Ascending aorta (tissue), 2 donors: ENCODE results near the gene VSIR. TPM values are rescaled to one million over a fixed set of nuclear protein-coding genes. Genes with fewer than 3 reads are reported as not detected.

Source experiments
- DNase-seq, 2 donors: peaks; one replicate each; pipeline ENCODE4 v3.0.0-alpha.2; 2019; ENCODE audit warnings: low spot score in 2 of 2
- H3K27ac ChIP-seq, 2 donors: fragments of 200-600 bp; sonication (generic); one replicate each; pipeline ENCODE4 v1.5.1; 2016 to 2017; ENCODE audit warnings: mild to moderate bottlenecking in 1 of 2
- H3K27me3 ChIP-seq: fragments of 200-600 bp; sonication (generic); one replicate; pipeline ENCODE4 v1.5.1; 2017
- H3K36me3 ChIP-seq, 2 donors: fragments of 200-600 bp; sonication (generic); one replicate each; pipeline ENCODE4 v1.5.1; 2016
- H3K4me1 ChIP-seq, 2 donors: fragments of 200-600 bp; sonication (generic); one replicate each; pipeline ENCODE4 v1.5.1; 2016 to 2017; ENCODE audit warnings: mild to moderate bottlenecking in 1 of 2
- H3K4me3 ChIP-seq, 2 donors: fragments of 200-600 bp; sonication (generic); one replicate each; pipeline ENCODE4 v1.5.1; 2016 to 2017; ENCODE audit warnings: mild to moderate bottlenecking in 1 of 2
- H3K9me3 ChIP-seq, 2 donors: fragments of 200-600 bp; sonication (generic); one replicate each; pipeline ENCODE4 v1.5.1; 2016
- CTCF ChIP-seq, 3 experiments: fragments of 200-600 bp in 2 of 3; fragments of 450-650 bp in 1 of 3; sonication (generic) in 2 of 3; IDR thresholded peaks; one replicate each; pipeline ENCODE4 v1.5.1; 2016 to 2019; ENCODE audit warnings: antibody characterized with exemption in 3 of 3, mild to moderate bottlenecking in 1 of 3, moderate library complexity in 1 of 3
- intact Hi-C: fragments of 100-400 bp; cut with DNase I; formaldehyde crosslinking; loops from one replicate; pipeline ENCODE4 v1.15.1; 2023
- total RNA-seq: library from RNA; depleted of rRNA; stranded (reverse); fragments of >200 nt; gene quantifications from one replicate; pipeline ENCODE4 v1.1.0, GENCODE V29; 2016

VSIR gene
- total RNA-seq, 1 donor from 2014 or later, result 193 TPM

GRCh38 chr10:71734797-71735196, 38.5 kb downstream of the VSIR start:
- no peak for DNase-seq
- Histone ChIP-seq H3K27ac (no peak overlapping the region), H3K4me1 (no peaks in the 10 kb centered on the region), H3K36me3 (no peaks in the 10 kb centered on the region), H3K4me3 (no peak overlapping the region), H3K9me3 (no peaks in the 10 kb centered on the region), H3K27me3 (no peaks in the 10 kb centered on the region)
- intact Hi-C loops, result no loop called here
- TF ChIP-seq CTCF (IDR thresholded peaks at IDR 0.05), result no peak

GRCh38 chr10:71731791-71732190, 41.5 kb downstream of the VSIR start:
- Histone ChIP-seq H3K9me3 (no peaks in the 10 kb centered on the region), H3K27me3 (no peaks in the 10 kb centered on the region), H3K4me1 (peaks cover 11 to 20% of the 10 kb centered on the region in 2 donors), H3K36me3 (no peaks in the 10 kb centered on the region), H3K4me3 (no peak overlapping the region), H3K27ac (no peak overlapping the region)
- DNase-seq, result no peak
- no peak for TF ChIP-seq CTCF (IDR thresholded peaks at IDR 0.05)
- intact Hi-C loops, result no loop called here

GRCh38 chr10:71729161-71729636, 44.1 kb downstream of the VSIR start:
- H3K4me1 ChIP-seq, result peaks cover 11 to 20% of the 10 kb centered on the region in 2 donors
- H3K4me3 ChIP-seq, result no peak overlapping the region
- no peak for DNase-seq
- H3K36me3 ChIP-seq, result no peaks in the 10 kb centered on the region
- H3K27ac ChIP-seq, result no peak overlapping the region
- H3K27me3 ChIP-seq, result no peaks in the 10 kb centered on the region
- no peak for TF ChIP-seq CTCF (IDR thresholded peaks at IDR 0.05)
- H3K9me3 ChIP-seq, result no peaks in the 10 kb centered on the region
- intact Hi-C loops, result no loop called here

- no peak overlapping the region for H3K4me3 ChIP-seq
- H3K36me3 ChIP-seq, result no peaks in the 10 kb centered on the region
- no peaks in the 10 kb centered on the region for H3K27me3 ChIP-seq
- no peak for DNase-seq
- intact Hi-C loops, result no loop called here
- peaks cover 11 to 20% of the 10 kb centered on the region in 2 donors for H3K4me1 ChIP-seq
- TF ChIP-seq CTCF (IDR thresholded peaks at IDR 0.05), result no peak
- H3K27ac ChIP-seq, result peak overlapping the region; percentile 30 to 58
- H3K9me3 ChIP-seq, result no peaks in the 10 kb centered on the region
These were observed 45.3 kb downstream of the VSIR start for GRCh38 chr10:71727738-71728737.

GRCh38 chr10:71727105-71727737, 46.1 kb downstream of the VSIR start:
- Histone ChIP-seq H3K27ac (peak overlapping the region; percentile 30 to 58), H3K27me3 (no peaks in the 10 kb centered on the region), H3K36me3 (no peaks in the 10 kb centered on the region), H3K9me3 (no peaks in the 10 kb centered on the region), H3K4me3 (no peak overlapping the region), H3K4me1 (peaks cover 11 to 20% of the 10 kb centered on the region in 2 donors)
- no peak for TF ChIP-seq CTCF (IDR thresholded peaks at IDR 0.05)
- no peak for DNase-seq
- intact Hi-C loops, result no loop called here
